Fibroblast of the aortic adventitia (primary cell): ENCODE results near the gene OR8G1. TPM values are rescaled to one million over a fixed set of nuclear protein-coding genes. Genes with fewer than 3 reads are reported as not detected.
A peak's percentile ranks its signal among the peaks of the same experiment; 100 is the strongest.
"Not testable (repeated sequence)": the region's sequence is repeated elsewhere in the genome, so short reads cannot be mapped to it uniquely, and the experiment has no call there.

Experiments
- DNase-seq: peaks from one replicate; pipeline ENCODE4 v3.0.0-alpha.2; 2010; ENCODE audit warnings: low read depth
- H3K4me3 ChIP-seq: 2 replicates; pipeline ENCODE4 v1.5.1; 2011; ENCODE audit warnings: low read depth, mild to moderate bottlenecking, control low read depth, low read length, moderate library complexity
- total RNA-seq: library from RNA; depleted of rRNA; stranded (reverse); fragments of >200 nt; gene quantifications from 2 replicates; pipeline ENCODE4 v1.2.3, GENCODE V29; 2012; ENCODE audit warnings: low replicate concordance
- TF ChIP-seq, protein P1 (sequence below): IDR thresholded peaks from 2 replicates; pipeline ENCODE4 v1.5.1; 2011; ENCODE audit warnings: mild to moderate bottlenecking, low read length, control low read depth, inconsistent platforms; ENCODE audit not compliant: insufficient read depth

The OR8G1 gene
- total RNA-seq, 1 donor: not detected

- no peak overlapping the region for H3K4me3 ChIP-seq
- DNase-seq: no peak
- TF ChIP-seq, protein P1, sequence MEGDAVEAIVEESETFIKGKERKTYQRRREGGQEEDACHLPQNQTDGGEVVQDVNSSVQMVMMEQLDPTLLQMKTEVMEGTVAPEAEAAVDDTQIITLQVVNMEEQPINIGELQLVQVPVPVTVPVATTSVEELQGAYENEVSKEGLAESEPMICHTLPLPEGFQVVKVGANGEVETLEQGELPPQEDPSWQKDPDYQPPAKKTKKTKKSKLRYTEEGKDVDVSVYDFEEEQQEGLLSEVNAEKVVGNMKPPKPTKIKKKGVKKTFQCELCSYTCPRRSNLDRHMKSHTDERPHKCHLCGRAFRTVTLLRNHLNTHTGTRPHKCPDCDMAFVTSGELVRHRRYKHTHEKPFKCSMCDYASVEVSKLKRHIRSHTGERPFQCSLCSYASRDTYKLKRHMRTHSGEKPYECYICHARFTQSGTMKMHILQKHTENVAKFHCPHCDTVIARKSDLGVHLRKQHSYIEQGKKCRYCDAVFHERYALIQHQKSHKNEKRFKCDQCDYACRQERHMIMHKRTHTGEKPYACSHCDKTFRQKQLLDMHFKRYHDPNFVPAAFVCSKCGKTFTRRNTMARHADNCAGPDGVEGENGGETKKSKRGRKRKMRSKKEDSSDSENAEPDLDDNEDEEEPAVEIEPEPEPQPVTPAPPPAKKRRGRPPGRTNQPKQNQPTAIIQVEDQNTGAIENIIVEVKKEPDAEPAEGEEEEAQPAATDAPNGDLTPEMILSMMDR: no peak
Measured at GRCh38 chr11:124238512-124238911, 2.4 kb upstream of the OR8G1 start.

DNA sequence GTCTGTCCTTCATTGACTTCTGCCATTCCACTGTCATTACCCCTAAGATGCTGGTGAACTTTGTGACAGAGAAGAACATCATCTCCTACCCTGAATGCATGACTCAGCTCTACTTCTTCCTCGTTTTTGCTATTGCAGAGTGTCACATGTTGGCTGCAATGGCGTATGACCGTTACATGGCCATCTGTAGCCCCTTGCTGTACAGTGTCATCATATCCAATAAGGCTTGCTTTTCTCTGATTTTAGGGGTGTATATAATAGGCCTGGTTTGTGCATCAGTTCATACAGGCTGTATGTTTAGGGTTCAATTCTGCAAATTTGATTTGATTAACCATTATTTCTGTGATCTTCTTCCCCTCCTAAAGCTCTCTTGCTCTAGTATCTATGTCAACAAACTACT, 9.0 kb downstream of the OR8G1 start:
- not testable (repeated sequence) for H3K4me3 ChIP-seq, DNase-seq

- DNase-seq: no peak
- TF ChIP-seq, protein P1: no peak
- H3K4me3 ChIP-seq: no peak within 1 kb of the TSS
Measured at GRCh38 chr11:124256076-124256475, 15.2 kb downstream of the OR8G1 start, which contains the start of gene OR8G5. OR8G5 (plus strand) TSS chr11:124256376; CDS start chr11:124264932, 8,556 bp downstream.

GRCh38 chr11:124265041-124265440, 24.1 kb downstream of the OR8G1 start:
- H3K4me3 ChIP-seq, DNase-seq: not testable (repeated sequence)

GRCh38 chr11:124270886-124271285, 30.0 kb downstream of the OR8G1 start:
- DNase-seq, H3K4me3 ChIP-seq: not testable (repeated sequence)

GRCh38 chr11:124274000-124274399, 33.1 kb downstream of the OR8G1 start:
- DNase-seq: no peak

DNA sequence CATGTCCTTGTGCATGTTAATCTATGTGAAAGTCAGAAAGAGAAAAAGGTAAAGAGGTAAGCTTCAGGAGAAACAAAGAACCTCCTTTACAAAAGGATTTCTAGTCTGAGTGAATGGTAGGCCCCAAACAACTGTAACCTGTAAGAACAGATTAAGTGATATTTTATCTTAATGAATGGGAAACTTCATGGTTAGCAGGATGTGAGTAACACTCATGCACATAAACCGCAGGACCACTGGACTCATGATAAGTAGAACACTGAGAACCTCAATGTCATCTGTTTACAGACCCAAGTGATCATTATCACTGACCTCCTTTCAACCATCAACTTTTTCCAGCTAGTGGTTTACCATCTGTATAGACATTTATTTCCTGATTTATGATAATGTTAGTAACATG, 35.2 kb downstream of the OR8G1 start:
- TF ChIP-seq, protein P1: no peak
- DNase-seq: peak; percentile 47
- H3K4me3 ChIP-seq: no peak overlapping the region

More at GRCh38 chr11:124274000-124274399, 33.1 kb downstream of the OR8G1 start:
- TF ChIP-seq, protein P1: no peak
- no peak overlapping the region for H3K4me3 ChIP-seq

DNA sequence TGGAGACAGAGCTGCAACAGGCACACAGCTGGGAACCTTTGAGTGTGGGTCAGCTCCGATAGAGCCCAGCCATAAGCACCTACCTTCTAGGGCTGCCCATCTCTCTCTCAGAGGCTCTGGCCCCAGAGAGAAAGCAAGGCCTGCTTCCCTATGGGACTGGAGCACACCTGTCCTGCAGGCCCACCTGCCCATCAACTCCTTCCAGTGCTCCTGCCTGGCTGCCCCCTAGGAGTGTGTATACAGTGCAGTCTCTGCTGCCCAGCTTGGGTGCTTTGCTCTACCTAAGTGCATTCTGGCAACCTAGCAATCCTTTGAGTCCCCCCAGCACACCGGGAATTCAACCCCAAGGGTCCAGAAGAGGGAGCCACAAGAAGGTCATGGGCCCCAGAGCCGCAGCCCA, 36.3 kb downstream of the OR8G1 start:
- H3K4me3 ChIP-seq: no peak overlapping the region
- no peak for DNase-seq
- TF ChIP-seq, protein P1: no peak

DNA sequence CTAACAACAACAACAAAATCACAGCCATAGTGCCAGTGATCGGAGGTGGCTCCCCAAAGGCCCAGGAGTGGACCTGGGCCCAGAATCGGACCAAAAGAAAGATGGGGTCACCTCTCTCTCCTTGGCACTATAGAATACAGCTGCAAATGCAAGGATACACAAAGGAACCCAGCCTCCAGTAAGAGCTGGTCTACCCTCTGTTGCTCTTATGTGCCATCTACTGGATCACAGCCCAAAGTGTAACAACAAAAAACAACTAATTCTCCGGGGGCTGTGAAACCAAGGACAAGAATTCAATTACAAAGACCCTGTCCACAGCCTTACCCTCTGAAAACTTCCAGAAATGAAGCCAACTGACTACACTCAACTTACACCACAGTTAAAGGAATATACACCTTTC, 36.9 kb downstream of the OR8G1 start:
- TF ChIP-seq, protein P1: no peak
- DNase-seq: no peak

More for the DNA sequence above, 36.9 kb downstream of the OR8G1 start:
- no peak overlapping the region for H3K4me3 ChIP-seq
